ENCODE results near the gene SLC38A10. TPM values are rescaled to one million over a fixed set of nuclear protein-coding genes. Genes with fewer than 3 reads are reported as not detected.

SLC38A10 gene
- total RNA-seq, 1 experiment from 2014 or later: 43.8 TPM

DNA sequence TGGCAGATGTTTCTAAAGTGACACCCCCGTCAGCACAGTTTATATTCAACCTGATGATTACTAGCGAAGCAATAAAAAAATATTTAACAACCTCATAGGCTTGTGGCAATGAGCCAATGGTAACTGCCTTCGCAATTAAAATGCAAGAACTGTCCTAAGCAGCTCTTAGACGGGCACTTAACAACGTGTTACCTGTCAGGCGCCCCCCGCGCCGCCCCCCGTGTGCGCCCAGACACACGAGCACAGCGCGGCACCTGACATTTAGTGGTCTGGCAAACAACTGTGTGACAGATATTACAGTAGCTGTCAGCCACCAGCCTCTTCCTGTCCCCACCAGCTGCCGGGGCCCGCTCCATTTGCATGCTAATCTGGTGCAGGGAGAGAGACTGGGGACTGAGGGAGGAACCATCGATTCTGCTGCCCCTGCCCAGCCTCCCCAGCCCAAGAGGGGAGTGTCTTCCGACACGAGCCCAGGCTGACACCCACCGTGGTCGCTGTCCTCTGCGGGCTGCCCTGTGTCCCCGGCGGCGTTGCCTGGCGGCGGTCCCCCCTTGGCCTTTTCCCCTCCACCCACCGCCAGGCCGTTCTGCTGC, 43.3 kb downstream of the SLC38A10 start:
- Histone ChIP-seq H3T11ph (ENCODE audit: low read length) (no peak overlapping the region), H2BK120ac (ENCODE audit: low read depth, low read length, poor library complexity, severe bottlenecking) (no peak overlapping the region), H3K4ac (ENCODE audit: low read depth, low read length) (no peak overlapping the region), H3K14ac (ENCODE audit: insufficient read depth, low read length) (no peak overlapping the region), H4K91ac (ENCODE audit: insufficient read length, low read depth, low read length) (no peak overlapping the region), H4K5ac (ENCODE audit: insufficient read length, low read depth, low read length) (no peak overlapping the region), H2AFZ (ENCODE audit: low read length) (no peak overlapping the region), H3K79me1 (ENCODE audit: insufficient read depth, low read depth, low read length, poor library complexity, severe bottlenecking) (no peaks in the 10 kb centered on the region), H3K56ac (ENCODE audit: insufficient read length, low read depth, low read length) (no peak overlapping the region), H4K20me1 (ENCODE audit: control insufficient read depth, insufficient read depth, insufficient read length) (no peaks in the 10 kb centered on the region), H3K4me2 (ENCODE audit: insufficient read depth, insufficient read length, low read length) (no peak overlapping the region), H4K8ac (replicated peaks; ENCODE audit: insufficient read length, low read depth, low read length) (no peak overlapping the region), H3K9ac (ENCODE audit: extremely low read depth, insufficient read length, low read length) (no peak overlapping the region), H3K9me3 (ENCODE audit: control insufficient read depth, low read depth, low read length) (no peaks in the 10 kb centered on the region), H3K18ac (ENCODE audit: insufficient read length, low read depth, low read length) (no peak overlapping the region), H3K27ac (ENCODE audit: insufficient read length, low read depth, low read length) (no peak overlapping the region), H2BK15ac (ENCODE audit: low read depth, low read length) (no peak overlapping the region), H2BK20ac (ENCODE audit: low read depth, low read length, poor library complexity, severe bottlenecking) (no peak overlapping the region), H2BK5ac (ENCODE audit: insufficient read length, low read length) (no peak overlapping the region), H2AK5ac (ENCODE audit: insufficient read length, low read length) (no peak overlapping the region), H3K79me2 (ENCODE audit: insufficient read depth, low read length) (no peaks in the 10 kb centered on the region), H2BK12ac (ENCODE audit: insufficient read length, low read depth, low read length) (no peak overlapping the region), H3K27me3 (ENCODE audit: insufficient read depth, low read length) (no peaks in the 10 kb centered on the region), H3K4me1 (ENCODE audit: insufficient read depth, low read length) (no peaks in the 10 kb centered on the region), H3K23me2 (ENCODE audit: insufficient read length, low read depth, low read length, poor library complexity, severe bottlenecking) (no peaks in the 10 kb centered on the region), H3K23ac (ENCODE audit: insufficient read length, low read depth, low read length) (no peak overlapping the region)
- Mint-ChIP-seq H3K4me1 (peaks cover 15 to 25% of the 10 kb centered on the region in 2 experiments), H3K4me3 (no peak overlapping the region), H3K9me3 (no peaks in the 10 kb centered on the region; a peak in 1 of 5 replicates), H3K27me3 (ENCODE audit: low read depth) (no peaks in the 10 kb centered on the region), H3K27ac (no peak overlapping the region), H3K36me3 (ENCODE audit: insufficient read depth in 1 of 3, low read depth in 3 of 3) (peaks cover 11 to 15% (median 11%) of the 10 kb centered on the region in 3 experiments)
- WGBS (ENCODE audit: extremely low coverage, insufficient read length, low lambda C conversion rate): no CpG with 5 or more reads among the region's 29 CpGs
- TF ChIP-seq, protein P1, sequence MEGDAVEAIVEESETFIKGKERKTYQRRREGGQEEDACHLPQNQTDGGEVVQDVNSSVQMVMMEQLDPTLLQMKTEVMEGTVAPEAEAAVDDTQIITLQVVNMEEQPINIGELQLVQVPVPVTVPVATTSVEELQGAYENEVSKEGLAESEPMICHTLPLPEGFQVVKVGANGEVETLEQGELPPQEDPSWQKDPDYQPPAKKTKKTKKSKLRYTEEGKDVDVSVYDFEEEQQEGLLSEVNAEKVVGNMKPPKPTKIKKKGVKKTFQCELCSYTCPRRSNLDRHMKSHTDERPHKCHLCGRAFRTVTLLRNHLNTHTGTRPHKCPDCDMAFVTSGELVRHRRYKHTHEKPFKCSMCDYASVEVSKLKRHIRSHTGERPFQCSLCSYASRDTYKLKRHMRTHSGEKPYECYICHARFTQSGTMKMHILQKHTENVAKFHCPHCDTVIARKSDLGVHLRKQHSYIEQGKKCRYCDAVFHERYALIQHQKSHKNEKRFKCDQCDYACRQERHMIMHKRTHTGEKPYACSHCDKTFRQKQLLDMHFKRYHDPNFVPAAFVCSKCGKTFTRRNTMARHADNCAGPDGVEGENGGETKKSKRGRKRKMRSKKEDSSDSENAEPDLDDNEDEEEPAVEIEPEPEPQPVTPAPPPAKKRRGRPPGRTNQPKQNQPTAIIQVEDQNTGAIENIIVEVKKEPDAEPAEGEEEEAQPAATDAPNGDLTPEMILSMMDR (conservative IDR thresholded peaks at IDR 0.05): no peak
- no peak for DNase-seq

Data from H9 (cell line).